HG03159 (cell line): ENCODE results near the gene GAPVD1.
"Not testable (repeated sequence)": the region's sequence is repeated elsewhere in the genome, so short reads cannot be mapped to it uniquely, and the experiment has no call there.

ENCODE experiments used
- ATAC-seq: cut with Tn5 transposase; IDR thresholded peaks from one replicate; pipeline ENCODE4 v1.9.1; 2021; ENCODE audit warnings: mild to moderate bottlenecking, moderate library complexity; ENCODE audit not compliant: unreplicated experiment

GAPVD1 gene, protein sequence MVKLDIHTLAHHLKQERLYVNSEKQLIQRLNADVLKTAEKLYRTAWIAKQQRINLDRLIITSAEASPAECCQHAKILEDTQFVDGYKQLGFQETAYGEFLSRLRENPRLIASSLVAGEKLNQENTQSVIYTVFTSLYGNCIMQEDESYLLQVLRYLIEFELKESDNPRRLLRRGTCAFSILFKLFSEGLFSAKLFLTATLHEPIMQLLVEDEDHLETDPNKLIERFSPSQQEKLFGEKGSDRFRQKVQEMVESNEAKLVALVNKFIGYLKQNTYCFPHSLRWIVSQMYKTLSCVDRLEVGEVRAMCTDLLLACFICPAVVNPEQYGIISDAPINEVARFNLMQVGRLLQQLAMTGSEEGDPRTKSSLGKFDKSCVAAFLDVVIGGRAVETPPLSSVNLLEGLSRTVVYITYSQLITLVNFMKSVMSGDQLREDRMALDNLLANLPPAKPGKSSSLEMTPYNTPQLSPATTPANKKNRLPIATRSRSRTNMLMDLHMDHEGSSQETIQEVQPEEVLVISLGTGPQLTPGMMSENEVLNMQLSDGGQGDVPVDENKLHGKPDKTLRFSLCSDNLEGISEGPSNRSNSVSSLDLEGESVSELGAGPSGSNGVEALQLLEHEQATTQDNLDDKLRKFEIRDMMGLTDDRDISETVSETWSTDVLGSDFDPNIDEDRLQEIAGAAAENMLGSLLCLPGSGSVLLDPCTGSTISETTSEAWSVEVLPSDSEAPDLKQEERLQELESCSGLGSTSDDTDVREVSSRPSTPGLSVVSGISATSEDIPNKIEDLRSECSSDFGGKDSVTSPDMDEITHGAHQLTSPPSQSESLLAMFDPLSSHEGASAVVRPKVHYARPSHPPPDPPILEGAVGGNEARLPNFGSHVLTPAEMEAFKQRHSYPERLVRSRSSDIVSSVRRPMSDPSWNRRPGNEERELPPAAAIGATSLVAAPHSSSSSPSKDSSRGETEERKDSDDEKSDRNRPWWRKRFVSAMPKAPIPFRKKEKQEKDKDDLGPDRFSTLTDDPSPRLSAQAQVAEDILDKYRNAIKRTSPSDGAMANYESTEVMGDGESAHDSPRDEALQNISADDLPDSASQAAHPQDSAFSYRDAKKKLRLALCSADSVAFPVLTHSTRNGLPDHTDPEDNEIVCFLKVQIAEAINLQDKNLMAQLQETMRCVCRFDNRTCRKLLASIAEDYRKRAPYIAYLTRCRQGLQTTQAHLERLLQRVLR (N-terminal part only)

GRCh38 chr9:125261501-125262293 is at the start of gene GAPVD1:
GAPVD1 (plus strand) TSS chr9:125261826; CDS start chr9:125298922, 37,096 bp downstream.
- ATAC-seq = peak; percentile 93

DNA sequence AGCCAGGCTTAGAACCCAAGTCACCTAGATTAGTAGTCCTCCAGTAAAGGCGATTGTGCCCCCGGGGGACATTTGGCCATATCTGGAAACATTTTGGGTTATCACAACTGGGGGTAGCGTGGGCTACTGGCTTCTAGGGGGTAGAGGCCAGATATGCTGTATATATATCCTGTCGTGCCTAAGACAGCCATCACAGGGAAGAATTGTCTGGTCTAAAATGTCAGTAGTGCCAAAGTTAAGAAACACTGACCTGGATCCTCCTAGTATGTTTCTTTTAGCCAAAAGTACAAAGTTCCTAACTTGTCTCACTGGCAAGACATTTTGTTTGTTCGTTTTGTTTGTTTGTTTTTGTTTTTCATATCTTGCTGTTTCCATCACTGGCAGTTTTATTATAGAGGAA is 47.4 kb upstream of the GAPVD1 start:
- ATAC-seq = no peak

DNA sequence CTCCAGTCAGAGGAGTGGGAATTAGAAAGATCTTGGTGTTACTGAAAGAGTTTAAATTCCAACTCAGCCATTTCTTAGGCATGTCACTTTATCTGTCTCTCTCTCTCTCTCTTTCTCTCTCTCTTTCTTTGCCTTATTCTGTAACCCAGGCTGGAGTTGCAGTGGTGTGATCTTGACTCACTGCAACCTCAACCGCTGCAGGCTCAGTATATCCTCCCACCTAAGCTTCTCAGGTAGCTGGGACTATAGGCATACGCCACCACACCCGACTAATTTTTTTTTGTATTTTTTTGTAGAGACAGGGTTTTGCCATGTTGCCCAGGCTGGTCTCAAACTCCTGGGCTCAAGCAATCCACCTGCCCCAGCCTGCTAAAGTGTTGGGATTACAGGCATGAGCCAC is 43.0 kb upstream of the GAPVD1 start:
- ATAC-seq = no peak

GRCh38 chr9:125224858-125225257 is 36.8 kb upstream of the GAPVD1 start:
- not testable (repeated sequence) for ATAC-seq

DNA sequence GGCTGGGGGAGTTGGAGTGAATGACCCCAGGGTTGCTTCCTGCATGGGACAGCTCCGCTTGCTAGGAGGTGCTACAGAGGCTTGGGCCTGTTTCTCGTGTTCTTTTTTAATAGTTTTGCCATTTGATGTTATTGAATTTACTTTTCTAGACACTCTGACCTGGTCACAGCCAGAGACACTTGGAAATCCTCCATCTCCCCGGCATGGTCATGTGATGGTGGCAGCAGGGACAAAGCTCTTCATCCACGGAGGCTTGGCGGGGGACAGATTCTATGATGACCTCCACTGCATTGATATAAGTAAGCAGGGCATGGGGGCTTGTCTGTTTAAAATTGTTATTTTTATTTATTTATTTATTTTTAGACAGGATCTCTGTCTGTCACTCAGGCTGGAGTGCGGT is 33.9 kb upstream of the GAPVD1 start:
- no peak for ATAC-seq

DNA sequence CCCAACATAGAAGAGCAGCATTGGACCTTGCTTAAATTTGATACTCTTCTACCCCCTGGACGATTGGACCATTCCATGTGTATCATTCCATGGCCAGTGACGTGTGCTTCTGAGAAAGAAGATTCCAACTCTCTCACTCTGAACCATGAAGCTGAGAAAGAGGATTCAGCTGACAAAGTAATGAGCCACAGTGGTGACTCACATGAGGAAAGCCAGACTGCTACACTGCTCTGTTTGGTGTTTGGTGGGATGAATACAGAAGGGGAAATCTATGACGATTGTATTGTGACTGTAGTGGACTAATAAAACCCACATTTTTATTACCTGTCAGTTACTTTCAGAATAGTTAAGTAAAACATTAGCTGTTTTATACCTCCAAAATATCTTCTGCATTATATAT is 27.9 kb upstream of the GAPVD1 start:
- ATAC-seq = no peak

DNA sequence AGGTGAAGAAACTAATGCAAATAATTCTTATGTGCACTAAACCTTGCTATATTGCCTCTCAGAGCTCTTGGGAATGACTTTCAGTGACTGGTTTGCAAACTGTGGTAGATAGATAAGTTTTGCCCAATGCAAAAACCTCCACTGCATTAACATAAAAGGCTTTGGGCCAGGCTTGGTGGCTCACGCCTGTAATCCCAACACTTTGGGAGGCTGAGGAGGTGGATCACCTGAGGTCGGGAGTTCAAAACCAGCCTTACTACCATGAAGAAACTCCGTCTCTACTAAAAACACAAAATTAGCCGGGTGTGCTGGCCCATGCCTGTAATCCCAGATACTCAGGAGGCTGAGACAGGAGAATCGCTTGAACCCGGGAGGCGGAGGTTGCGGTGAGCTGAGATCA is 27.5 kb upstream of the GAPVD1 start:
- not testable (repeated sequence) for ATAC-seq

DNA sequence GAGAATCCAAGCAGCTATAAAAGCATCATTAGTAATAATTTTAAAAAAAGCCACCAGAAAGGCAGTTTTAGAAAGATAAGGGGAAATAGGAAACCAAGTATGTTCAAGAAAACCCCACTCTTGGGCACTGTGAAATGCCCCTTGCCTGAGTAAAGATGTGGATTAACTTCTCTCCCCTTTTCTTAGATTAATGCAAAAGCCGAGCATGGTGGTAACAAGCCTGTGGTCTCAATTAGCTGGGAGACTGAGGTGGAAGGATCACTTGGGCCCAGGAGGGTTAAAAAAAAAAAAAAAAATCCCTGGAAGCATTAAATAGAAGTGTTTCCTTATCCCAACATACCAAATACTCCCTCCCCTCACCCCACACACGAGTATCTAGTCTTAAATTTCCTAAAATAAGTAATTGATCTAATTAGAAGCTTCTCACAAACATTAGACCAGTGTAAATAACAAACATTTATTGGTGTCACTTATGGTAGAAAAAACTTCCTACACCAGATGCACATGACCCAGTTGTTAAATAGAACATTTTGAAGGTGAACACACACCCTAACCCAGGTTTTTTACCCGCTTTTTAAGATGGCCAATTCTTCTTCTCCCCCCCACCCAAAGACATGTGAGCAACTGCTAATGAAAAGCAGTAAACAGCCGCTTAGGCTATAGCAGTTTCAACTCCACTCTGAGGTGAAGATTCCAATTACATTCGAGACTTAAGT is 25.7 kb upstream of the GAPVD1 start:
- no peak for ATAC-seq

- not testable (repeated sequence) for ATAC-seq
Observed at GRCh38 chr9:125236520-125237159, 25.0 kb upstream of the GAPVD1 start.

- ATAC-seq = no peak
Observed at GRCh38 chr9:125238127-125238914, 23.3 kb upstream of the GAPVD1 start.

DNA sequence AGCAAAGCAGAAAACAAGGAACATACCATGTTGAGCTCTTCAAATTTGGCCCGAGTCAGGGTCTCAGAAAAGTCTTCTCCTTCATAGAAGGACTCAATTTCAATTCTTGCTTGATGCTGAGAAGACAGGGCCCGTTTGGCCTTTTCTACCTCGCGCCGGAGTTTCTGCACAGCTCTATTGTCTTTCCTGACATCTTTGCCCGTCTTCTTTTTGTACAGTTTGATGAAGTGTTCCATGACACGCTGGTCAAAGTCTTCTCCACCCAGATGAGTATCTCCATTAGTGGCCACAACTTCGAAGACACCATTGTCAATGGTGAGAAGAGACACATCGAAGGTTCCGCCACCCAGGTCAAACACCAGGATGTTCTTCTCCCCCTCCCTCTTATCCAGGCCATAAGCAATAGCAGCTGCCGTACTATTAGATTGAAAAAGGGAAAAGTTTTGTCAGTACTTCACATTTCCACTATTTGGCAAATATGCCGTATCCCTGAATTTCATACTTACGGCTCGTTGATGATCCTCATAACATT is 22.6 kb upstream of the GAPVD1 start:
- no peak for ATAC-seq

- no peak for ATAC-seq
Observed at GRCh38 chr9:125239631-125240597, 21.7 kb upstream of the GAPVD1 start.

GRCh38 chr9:125240649-125240999 is 21.0 kb upstream of the GAPVD1 start:
- peak; percentile 1 for ATAC-seq

DNA sequence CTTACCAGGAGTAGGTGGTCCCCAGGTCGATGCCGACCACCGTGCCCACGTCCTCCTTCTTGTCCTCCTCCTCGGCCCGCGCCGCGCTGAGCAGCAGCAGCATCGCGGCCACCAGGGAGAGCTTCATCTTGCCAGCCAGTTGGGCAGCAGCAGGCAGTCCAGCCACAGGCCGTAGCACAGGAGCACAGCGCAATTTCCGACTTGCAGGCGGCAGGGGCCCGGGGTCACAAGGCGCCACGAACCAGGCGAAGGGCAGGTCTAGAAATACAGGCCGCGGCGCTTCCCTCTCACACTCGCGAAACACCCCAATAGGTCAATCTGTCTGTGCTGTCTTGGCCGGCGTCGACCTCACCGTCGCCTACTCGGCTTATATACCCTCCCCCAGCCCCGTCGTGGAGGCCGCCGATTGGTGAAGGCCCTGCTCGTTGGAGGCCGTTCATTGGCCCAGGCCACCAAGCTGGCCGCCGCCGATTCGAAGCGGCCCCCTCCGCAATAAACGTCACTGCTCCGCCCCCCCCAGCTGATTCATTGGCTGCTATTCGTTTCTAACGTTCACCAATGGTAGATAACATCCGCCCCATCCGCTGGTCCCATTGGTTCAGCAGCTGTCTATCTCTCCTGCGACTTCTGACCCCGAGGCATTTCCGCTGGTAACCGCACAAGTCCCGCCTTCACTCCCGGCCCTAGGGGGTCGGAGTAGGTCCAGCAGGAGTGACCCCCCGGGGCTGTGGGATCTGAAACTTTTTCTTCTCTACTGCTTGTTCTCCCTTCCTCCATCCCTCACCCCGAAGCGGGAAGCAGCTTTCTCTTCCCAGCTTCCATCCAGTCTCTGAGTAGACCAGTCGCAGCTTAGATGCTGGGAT is 20.4 kb upstream of the GAPVD1 start, which contains the start of gene HSPA5:
Gene HSPA5, minus strand, starts transcription at position 344 of the 863 bp plus-strand sequence. Its CDS starts 217 bp downstream, at position 127.
- peak; percentile 89 for ATAC-seq

DNA sequence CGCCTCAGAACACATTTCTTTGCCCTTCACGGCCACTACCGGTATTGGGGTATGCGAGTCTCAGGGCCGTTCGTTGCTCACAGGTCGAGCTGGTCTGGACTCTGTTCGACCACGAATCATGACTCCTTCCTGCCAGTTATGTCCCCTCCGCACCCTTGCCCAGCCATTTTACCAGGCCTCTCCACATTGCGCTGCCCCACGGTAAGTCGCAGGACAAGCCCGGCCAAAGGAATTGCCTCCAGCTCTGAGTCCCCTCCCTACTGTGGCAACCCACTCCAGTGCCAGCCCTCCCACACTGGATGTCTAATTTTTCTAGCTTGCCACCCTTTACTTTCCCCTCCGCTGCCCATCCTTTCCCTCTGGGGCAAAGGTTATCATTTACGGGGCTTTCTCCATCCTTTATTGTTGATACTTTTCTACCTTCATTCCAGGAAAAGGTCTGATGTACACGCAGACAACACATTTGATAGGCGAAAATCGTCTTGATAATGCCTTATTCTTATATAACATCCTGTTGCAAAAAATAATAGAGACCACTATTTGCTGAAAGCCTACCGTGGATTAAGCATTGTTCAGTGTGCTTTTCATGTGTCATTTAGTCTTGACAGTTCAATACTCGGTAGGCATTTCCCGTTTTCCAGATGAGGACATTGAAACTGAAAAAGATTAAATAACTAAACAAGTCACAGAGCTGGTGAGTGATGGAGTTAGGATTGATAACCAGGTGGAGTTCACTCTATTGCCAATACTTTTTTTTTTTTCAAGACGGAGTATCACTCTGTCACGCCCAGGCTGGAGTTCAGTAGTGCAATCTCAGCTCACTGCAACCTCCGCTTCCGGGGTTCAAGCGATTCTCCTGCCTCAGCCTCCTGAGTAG is 19.5 kb upstream of the GAPVD1 start:
- peak; percentile 24 for ATAC-seq
